Activated T-cell treated with anti-CD3 and anti-CD28 coated beads for 48 hours (primary cell): ENCODE measurements around the gene CNTLN.
"Not testable (repeated sequence)": the region's sequence is repeated elsewhere in the genome, so short reads cannot be mapped to it uniquely, and the experiment has no call there.

Experiments
- DNase-seq: peaks from one replicate; pipeline ENCODE4 v3.0.0-alpha.2; 2020; ENCODE audit warnings: low read depth

CNTLN gene

GRCh38 chr9:17293685-17294084, 158.8 kb downstream of the CNTLN start:
- no peak for DNase-seq

- no peak for DNase-seq
Observed at GRCh38 chr9:17294822-17295624, 160.2 kb downstream of the CNTLN start.

GRCh38 chr9:17315341-17315740, 180.5 kb downstream of the CNTLN start:
- no peak for DNase-seq

GRCh38 chr9:17318821-17319320, 184.0 kb downstream of the CNTLN start:
- no peak for DNase-seq

- no peak for DNase-seq
Observed at GRCh38 chr9:17319864-17320263, 185.0 kb downstream of the CNTLN start.

- DNase-seq, result no peak
Observed at GRCh38 chr9:17322882-17323864, 188.3 kb downstream of the CNTLN start.

GRCh38 chr9:17328331-17328730, 193.5 kb downstream of the CNTLN start:
- DNase-seq, result no peak

- no peak for DNase-seq
Observed at GRCh38 chr9:17330097-17330496, 195.3 kb downstream of the CNTLN start.

GRCh38 chr9:17332115-17332514, 197.3 kb downstream of the CNTLN start:
- DNase-seq, result no peak

- DNase-seq, result no peak
Observed at GRCh38 chr9:17339156-17339555, 204.3 kb downstream of the CNTLN start.

GRCh38 chr9:17342696-17343095, 207.9 kb downstream of the CNTLN start:
- DNase-seq, result no peak

GRCh38 chr9:17349831-17350230, 215.0 kb downstream of the CNTLN start:
- DNase-seq, result no peak

- not testable (repeated sequence) for DNase-seq
Observed at GRCh38 chr9:17354006-17354405, 219.2 kb downstream of the CNTLN start.

GRCh38 chr9:17361378-17361777, 226.5 kb downstream of the CNTLN start:
- no peak for DNase-seq

- DNase-seq, result no peak
Observed at GRCh38 chr9:17367035-17367434, 232.2 kb downstream of the CNTLN start.

- DNase-seq, result no peak
Observed at GRCh38 chr9:17380126-17380861, 245.5 kb downstream of the CNTLN start.

- DNase-seq, result no peak
Observed at GRCh38 chr9:17387565-17387964, 252.7 kb downstream of the CNTLN start.

- no peak for DNase-seq
Observed at GRCh38 chr9:17389026-17389425, 254.2 kb downstream of the CNTLN start.

GRCh38 chr9:17394881-17395510, 260.2 kb downstream of the CNTLN start:
- DNase-seq, result no peak

GRCh38 chr9:17397166-17397728, 262.4 kb downstream of the CNTLN start:
- DNase-seq, result not testable (repeated sequence)

GRCh38 chr9:17398350-17398749, 263.5 kb downstream of the CNTLN start:
- DNase-seq, result no peak
